Trophoblast cell (in vitro differentiated cells and primary cell): ENCODE results near the gene NDRG3.

Experiments used
- DNase-seq, 2 donors: peaks; one replicate each; pipeline ENCODE4 v3.0.0-alpha.2; 2016
- H2AFZ ChIP-seq: 2 replicates; pipeline ENCODE4 v1.6.1; 2013; ENCODE audit warnings: low read length, moderate library complexity, mild to moderate bottlenecking; ENCODE audit not compliant: insufficient read depth, poor library complexity
- H2AK5ac ChIP-seq: 2 replicates; pipeline ENCODE4 v1.6.1; 2013; ENCODE audit warnings: mild to moderate bottlenecking, low read length
- H2BK120ac ChIP-seq: 2 replicates; pipeline ENCODE4 v1.6.1; 2013; ENCODE audit warnings: low read length, mild to moderate bottlenecking, moderate library complexity; ENCODE audit not compliant: insufficient read depth, poor library complexity
- H2BK12ac ChIP-seq: 2 replicates; pipeline ENCODE4 v1.6.1; 2013; ENCODE audit warnings: mild to moderate bottlenecking, low read length, moderate library complexity
- H2BK5ac ChIP-seq: 2 replicates; pipeline ENCODE4 v1.6.1; 2013; ENCODE audit warnings: low read length, low read depth, moderate library complexity, mild to moderate bottlenecking; ENCODE audit not compliant: poor library complexity
- H3K14ac ChIP-seq: 2 replicates; pipeline ENCODE4 v1.6.1; 2013; ENCODE audit warnings: mild to moderate bottlenecking, low read length
- H3K18ac ChIP-seq: 2 replicates; pipeline ENCODE4 v1.6.1; 2013; ENCODE audit warnings: mild to moderate bottlenecking, low read length
- H3K23ac ChIP-seq: 2 replicates; pipeline ENCODE4 v1.6.1; 2013; ENCODE audit warnings: low read length
- H3K27ac ChIP-seq: 2 replicates; pipeline ENCODE4 v1.5.1; 2013; ENCODE audit warnings: low read depth, mild to moderate bottlenecking, inconsistent platforms, low read length, moderate library complexity
- H3K27me3 ChIP-seq: 2 replicates; pipeline ENCODE4 v1.6.1; 2013; ENCODE audit warnings: inconsistent platforms, mild to moderate bottlenecking, low read length, moderate library complexity; ENCODE audit not compliant: insufficient read depth
- H3K36me3 ChIP-seq, 2 experiments: 1 replicate in 1 of 2; 2 replicates in 1 of 2; pipeline ENCODE4 v1.6.1; 2013; ENCODE audit warnings: low read length in 2 of 2, mild to moderate bottlenecking in 2 of 2, moderate library complexity in 1 of 2; ENCODE audit not compliant: insufficient read depth in 2 of 2, control insufficient read depth in 1 of 2
- H3K4ac ChIP-seq: 2 replicates; pipeline ENCODE4 v1.6.1; 2013; ENCODE audit warnings: low read depth, mild to moderate bottlenecking, low read length, moderate library complexity
- H3K4me1 ChIP-seq, 2 experiments: 1 replicate in 1 of 2; 2 replicates in 1 of 2; pipeline ENCODE4 v1.6.1; 2013; ENCODE audit warnings: low read length in 2 of 2, mild to moderate bottlenecking in 2 of 2, moderate library complexity in 1 of 2; ENCODE audit not compliant: insufficient read depth in 2 of 2, control insufficient read depth in 1 of 2
- H3K4me2 ChIP-seq: 2 replicates; pipeline ENCODE4 v1.6.1; 2013; ENCODE audit warnings: inconsistent platforms, mild to moderate bottlenecking, low read length, moderate library complexity
- H3K4me3 ChIP-seq: 2 replicates; pipeline ENCODE4 v1.5.1; 2013; ENCODE audit warnings: mild to moderate bottlenecking, low read depth, low read length, inconsistent platforms
- H3K79me1 ChIP-seq: one replicate; pipeline ENCODE4 v1.6.1; 2013; ENCODE audit warnings: low read length
- H3K79me2 ChIP-seq: 2 replicates; pipeline ENCODE4 v1.6.1; 2013; ENCODE audit warnings: low read length, mild to moderate bottlenecking; ENCODE audit not compliant: control insufficient read depth, insufficient read depth, poor library complexity
- H3K9ac ChIP-seq: 2 replicates; pipeline ENCODE4 v1.6.1; 2013; ENCODE audit warnings: mild to moderate bottlenecking, low read length
- H3K9me3 ChIP-seq: 2 replicates; pipeline ENCODE4 v1.6.1; 2013; ENCODE audit warnings: low read depth, mild to moderate bottlenecking, control low read depth, inconsistent platforms, low read length; ENCODE audit not compliant: insufficient read depth
- H4K12ac ChIP-seq: 2 replicates; pipeline ENCODE4 v1.6.1; 2013; ENCODE audit warnings: low read depth, mild to moderate bottlenecking, low read length, moderate library complexity
- H4K8ac ChIP-seq: 2 replicates; pipeline ENCODE4 v1.6.1; 2013; ENCODE audit warnings: low read depth, mild to moderate bottlenecking, low read length, moderate library complexity
- H4K91ac ChIP-seq: one replicate; pipeline ENCODE4 v1.6.1; 2013; ENCODE audit warnings: low read depth, mild to moderate bottlenecking, low read length, moderate library complexity
- WGBS: extraction: QIAGEN DNeasy Blood & Tissue Kit; methylation state at CpG from one replicate; pipeline ENCODE4 v1.1.7; 2013; ENCODE audit warnings: missing lambda C conversion rate; ENCODE audit not compliant: insufficient read length, insufficient coverage; ENCODE audit errors: extremely low coverage; 5-methylcytosine and 5-hydroxymethylcytosine counted together

NDRG3 gene

GRCh38 chr20:36645998-36646397 is 99.9 kb downstream of the NDRG3 start, which contains the start of gene SLA2:
SLA2 (minus strand) TSS chr20:36646196; CDS start chr20:36641335, 4,861 bp downstream.
- no CpG with 5 or more reads among the region's 9 CpGs for WGBS
- H3K14ac ChIP-seq, result no peak within 1 kb of the TSS
- H3K23ac ChIP-seq, result no peak within 1 kb of the TSS
- H3K79me1 ChIP-seq, result no peaks in the 10 kb centered on the region
- no peak within 1 kb of the TSS for H3K9ac ChIP-seq
- H2BK5ac ChIP-seq, result no peak within 1 kb of the TSS
- no peaks in the 10 kb centered on the region for H3K9me3 ChIP-seq
- H3K18ac ChIP-seq, result no peak within 1 kb of the TSS
- H3K4me1 ChIP-seq, result no peaks in the 10 kb centered on the region
- no peaks in the 10 kb centered on the region for H3K27me3 ChIP-seq
- no peak within 1 kb of the TSS for H3K4me3 ChIP-seq
- no peak within 1 kb of the TSS for H3K4me2 ChIP-seq
- DNase-seq, result no peak
- H4K8ac ChIP-seq, result no peak within 1 kb of the TSS
- H3K4ac ChIP-seq, result no peak within 1 kb of the TSS
- H2AK5ac ChIP-seq, result no peak within 1 kb of the TSS
- H2BK120ac ChIP-seq, result no peak within 1 kb of the TSS
- H2BK12ac ChIP-seq, result no peak within 1 kb of the TSS
- no peak within 1 kb of the TSS for H4K12ac ChIP-seq
- H3K79me2 ChIP-seq, result no peaks in the 10 kb centered on the region
- H4K91ac ChIP-seq, result no peak within 1 kb of the TSS
- H3K36me3 ChIP-seq, result no peaks in the 10 kb centered on the region
- no peak within 1 kb of the TSS for H2AFZ ChIP-seq
- no peak within 1 kb of the TSS for H3K27ac ChIP-seq

DNA sequence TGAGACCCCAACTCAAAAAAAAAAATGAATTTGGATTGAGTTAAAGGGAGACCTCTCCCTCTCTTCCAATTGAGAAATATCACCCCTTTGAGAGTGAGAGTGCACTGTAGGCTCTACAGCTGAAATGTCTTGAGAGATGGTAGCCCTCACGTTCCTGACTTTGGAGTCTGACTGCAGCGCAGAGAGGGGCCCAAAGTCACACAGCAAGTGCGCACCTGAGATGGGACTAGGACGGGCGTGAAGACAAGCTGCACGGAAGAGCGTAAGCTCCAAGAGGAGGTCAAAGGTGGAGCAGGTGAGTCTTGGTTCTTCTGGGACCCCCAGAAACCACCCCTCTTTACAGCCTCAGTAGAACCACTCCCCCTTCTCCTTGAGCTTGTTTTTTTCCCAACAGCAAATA is 100.5 kb downstream of the NDRG3 start:
- H3K4me2 ChIP-seq, result no peak overlapping the region
- no peaks in the 10 kb centered on the region for H3K27me3 ChIP-seq
- no peaks in the 10 kb centered on the region for H3K9me3 ChIP-seq
- no peak overlapping the region for H3K4ac ChIP-seq
- H3K18ac ChIP-seq, result no peak overlapping the region
- no peak for DNase-seq
- H3K27ac ChIP-seq, result no peak overlapping the region
- no peaks in the 10 kb centered on the region for H3K79me2 ChIP-seq
- WGBS, result no CpG with 5 or more reads among the region's 7 CpGs
- H4K8ac ChIP-seq, result no peak overlapping the region
- H3K9ac ChIP-seq, result no peak overlapping the region
- H4K91ac ChIP-seq, result no peak overlapping the region
- H3K79me1 ChIP-seq, result no peaks in the 10 kb centered on the region
- H4K12ac ChIP-seq, result no peak overlapping the region
- H3K4me3 ChIP-seq, result no peak overlapping the region
- no peaks in the 10 kb centered on the region for H3K36me3 ChIP-seq
- no peak overlapping the region for H3K23ac ChIP-seq
- no peaks in the 10 kb centered on the region for H3K4me1 ChIP-seq
- H2BK120ac ChIP-seq, result no peak overlapping the region
- H2AK5ac ChIP-seq, result no peak overlapping the region
- H2AFZ ChIP-seq, result no peak overlapping the region
- no peak overlapping the region for H2BK5ac ChIP-seq
- no peak overlapping the region for H2BK12ac ChIP-seq
- H3K14ac ChIP-seq, result no peak overlapping the region

DNA sequence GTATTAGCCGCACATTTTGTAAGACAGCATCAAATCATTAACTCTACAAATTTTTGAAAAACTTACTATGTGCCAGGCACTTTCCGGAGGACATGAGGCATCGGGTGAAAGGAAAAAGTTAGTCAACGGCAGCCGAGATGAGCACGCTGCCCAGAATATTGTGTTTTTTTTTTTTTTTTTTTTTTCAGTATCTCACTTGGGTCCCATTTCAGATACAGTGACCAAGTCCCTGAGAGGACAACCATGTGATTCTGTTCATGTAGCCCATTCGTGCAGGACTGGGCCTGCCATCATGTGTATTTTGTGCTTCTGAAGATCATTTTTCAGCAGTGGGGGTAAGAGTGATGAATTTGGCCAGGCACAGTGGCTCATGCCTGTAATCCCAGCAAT is 101.2 kb downstream of the NDRG3 start:
- no peak overlapping the region for H3K4me2 ChIP-seq
- no peak for DNase-seq
- H3K4me1 ChIP-seq, result no peaks in the 10 kb centered on the region
- H3K4me3 ChIP-seq, result no peak overlapping the region
- H3K36me3 ChIP-seq, result no peaks in the 10 kb centered on the region
- H3K9ac ChIP-seq, result no peak overlapping the region
- no peaks in the 10 kb centered on the region for H3K79me2 ChIP-seq
- no peak overlapping the region for H4K91ac ChIP-seq
- no peak overlapping the region for H3K18ac ChIP-seq
- H3K14ac ChIP-seq, result no peak overlapping the region
- H3K9me3 ChIP-seq, result no peaks in the 10 kb centered on the region
- H4K12ac ChIP-seq, result no peak overlapping the region
- no peaks in the 10 kb centered on the region for H3K27me3 ChIP-seq
- H3K4ac ChIP-seq, result no peak overlapping the region
- no peak overlapping the region for H3K23ac ChIP-seq
- H2AK5ac ChIP-seq, result no peak overlapping the region
- no peak overlapping the region for H2BK5ac ChIP-seq
- H2BK120ac ChIP-seq, result no peak overlapping the region
- no peaks in the 10 kb centered on the region for H3K79me1 ChIP-seq
- no CpG with 5 or more reads among the region's 7 CpGs for WGBS
- H2AFZ ChIP-seq, result no peak overlapping the region
- H3K27ac ChIP-seq, result no peak overlapping the region
- H4K8ac ChIP-seq, result no peak overlapping the region
- no peak overlapping the region for H2BK12ac ChIP-seq

DNA sequence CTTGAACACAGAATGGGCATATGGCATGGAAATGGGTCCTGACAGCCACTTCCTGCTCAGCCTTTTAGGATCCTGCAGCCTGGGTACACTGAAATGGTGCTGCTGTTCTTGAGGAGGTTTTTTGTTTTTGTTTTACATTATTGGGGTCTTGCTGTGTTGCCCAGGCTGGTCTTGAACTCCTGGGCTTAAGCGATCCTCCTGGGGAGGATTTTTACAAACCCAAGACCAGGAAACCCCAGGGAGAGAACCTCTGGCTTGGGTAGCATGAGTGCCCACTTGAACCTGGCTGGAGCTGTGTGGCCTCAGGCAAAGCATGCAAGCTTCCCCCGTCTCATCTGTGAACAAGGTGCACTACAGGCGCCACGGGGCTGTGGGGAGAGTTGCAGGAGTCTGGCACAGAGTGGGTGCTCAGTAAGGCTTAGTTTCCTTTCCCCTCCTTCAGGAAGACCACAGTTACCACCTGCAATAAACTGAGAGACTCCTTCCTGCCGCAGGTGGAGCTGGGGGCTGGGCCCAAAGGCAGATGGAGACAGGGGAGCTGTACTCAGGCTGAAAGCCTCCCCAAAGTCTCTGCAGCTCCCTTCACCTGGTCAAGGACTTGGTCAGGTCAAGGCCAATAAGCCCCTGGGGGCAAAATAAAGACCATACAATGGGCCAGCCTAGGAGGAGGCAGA is 101.7 kb downstream of the NDRG3 start:
- no peaks in the 10 kb centered on the region for H3K79me1 ChIP-seq
- H3K4me2 ChIP-seq, result no peak overlapping the region
- no peaks in the 10 kb centered on the region for H3K4me1 ChIP-seq
- no peaks in the 10 kb centered on the region for H3K27me3 ChIP-seq
- no peaks in the 10 kb centered on the region for H3K79me2 ChIP-seq
- no peak overlapping the region for H2BK5ac ChIP-seq
- no peak overlapping the region for H4K8ac ChIP-seq
- H3K9ac ChIP-seq, result no peak overlapping the region
- no peak overlapping the region for H3K14ac ChIP-seq
- no peak for DNase-seq
- no peak overlapping the region for H2AFZ ChIP-seq
- H3K36me3 ChIP-seq, result no peaks in the 10 kb centered on the region
- no CpG with 5 or more reads among the region's 5 CpGs for WGBS
- no peak overlapping the region for H3K23ac ChIP-seq
- H2BK12ac ChIP-seq, result no peak overlapping the region
- no peak overlapping the region for H2BK120ac ChIP-seq
- H4K12ac ChIP-seq, result no peak overlapping the region
- no peaks in the 10 kb centered on the region for H3K9me3 ChIP-seq
- no peak overlapping the region for H2AK5ac ChIP-seq
- no peak overlapping the region for H3K4ac ChIP-seq
- no peak overlapping the region for H3K4me3 ChIP-seq
- no peak overlapping the region for H3K27ac ChIP-seq
- no peak overlapping the region for H3K18ac ChIP-seq
- no peak overlapping the region for H4K91ac ChIP-seq
